Heart right ventricle (tissue), 16 donors: Measurements from ENCODE around the gene ZNF710. TPM values are rescaled to one million over a fixed set of nuclear protein-coding genes. Genes with fewer than 3 reads are reported as not detected.
A peak's percentile ranks its signal among the peaks of the same experiment; 100 is the strongest.

Source experiments
- ATAC-seq, 8 donors: fragments of 200-7000 bp; cut with Tn5 transposase; one replicate each; pipeline ENCODE4 v1.9.1; 2020; ENCODE audit warnings: mild to moderate bottlenecking in 8 of 8, moderate library complexity in 8 of 8, moderate number of reproducible peaks in 1 of 8
- DNase-seq, 2 donors: peaks; one replicate each; pipeline ENCODE4 v3.0.0-alpha.2; 2020
- H3K27ac ChIP-seq, 10 donors: fragments of 200-600 bp; sonication (generic) in 2 of 10; one replicate each; pipeline versions ENCODE4 v1.5.0 to v1.8.0; 2020 to 2022; ENCODE audit warnings: mild to moderate bottlenecking in 3 of 10
- H3K27me3 ChIP-seq, 7 donors: fragments of 200-600 bp; one replicate each; pipeline ENCODE4 v1.8.0; 2021 to 2022; ENCODE audit warnings: mild to moderate bottlenecking in 2 of 7
- H3K36me3 ChIP-seq, 9 donors: fragments of 200-600 bp; sonication (generic) in 1 of 9; one replicate each; pipeline versions ENCODE4 v1.5.0 to v1.8.0; 2020 to 2022; ENCODE audit warnings: mild to moderate bottlenecking in 2 of 9
- H3K4me1 ChIP-seq, 9 donors: fragments of 200-600 bp; sonication (generic) in 1 of 9; one replicate each; pipeline versions ENCODE4 v1.5.0 to v1.8.0; 2020 to 2022; ENCODE audit warnings: mild to moderate bottlenecking in 4 of 9
- H3K4me3 ChIP-seq, 10 donors: fragments of 200-600 bp; sonication (generic) in 2 of 10; one replicate each; pipeline versions ENCODE4 v1.5.0 to v1.8.0; 2020 to 2022; ENCODE audit warnings: mild to moderate bottlenecking in 7 of 10, moderate library complexity in 2 of 10
- H3K9me3 ChIP-seq, 11 donors: fragments of 200-600 bp in 10 of 11; sonication (generic) in 2 of 11; one replicate each; pipeline versions ENCODE4 v1.5.0 to v1.8.0; 2013 to 2022; ENCODE audit warnings: mild to moderate bottlenecking in 2 of 11, control low read depth in 1 of 11, moderate library complexity in 1 of 11
- WGBS, 2 donors: extraction: QIAGEN DNeasy Blood & Tissue Kit; methylation state at CpG; one replicate each; pipeline ENCODE4 v1.1.7; 2013; ENCODE audit warnings: inconsistent platforms in 1 of 2; 5-methylcytosine and 5-hydroxymethylcytosine counted together
- intact Hi-C, 10 donors: fragments of 100-400 bp; cut with DNase I; formaldehyde crosslinking; loops; one replicate each; pipeline versions ENCODE4 v1.11.1 to v1.14.2; 2022
- polyA plus RNA-seq, 2 donors: library from polyadenylated mRNA; stranded (reverse); fragments of 200-250 nt; gene quantifications; one replicate each; pipeline ENCODE4 v1.2.3, GENCODE V29; 2013
- total RNA-seq, 10 donors: library from RNA; stranded (reverse); fragmentation: NEBNext Ultra II Directional in 3 of 10; extraction: Animal tissue kit (Norgen Biotek cat#: 25700) in 3 of 10; gene quantifications; one replicate each; pipeline versions ENCODE4 v1.2.1 to v1.2.4, GENCODE V29; 2021 to 2023
- TF ChIP-seq, protein P1 (sequence below), 9 donors: fragments of 200-600 bp; sonication (generic) in 2 of 9; IDR thresholded peaks; one replicate each; pipeline versions ENCODE4 v1.5.0 to v1.8.0; 2021 to 2022; ENCODE audit warnings: antibody characterized with exemption in 9 of 9, mild to moderate bottlenecking in 5 of 9, moderate library complexity in 1 of 9
- donor health status: Arrhythmogenic right ventricular cardiomyopathy.
- donor health status: ischemic (EF 13 %, LVEDD 7.1; RV severe dilation, severe dysfunction).
- donor health status: healthy with polysubstance abuse.
- donor health status: DM: no; HTN: yes; CAD: no.
- donor health status: DM: no; HTN: no; CAD: no.
- donor health status: ischemic (EF 25% LVEDD 6.9; RV normal size, moderate dysfunction).
- donor health status: ischemic (EF 25% LVEDD 5.7; RV mildly dilated, moderate dysfunction).
- donor health status: healthy.
- donor health status: DM: yes; HTN: yes; CAD: no.
- donor health status: Ischemic cardiomyopathy.
- donor health status: ischemic (EF 35%, LVEDD 5.7; RV mildly dilated, moderate dysfunction).
- donor health status: nonischemic (EF 11% LVEDD 7.7; RV severe dilation, severe dysfunction).
- donor health status: DM: yes; HTN: yes; CAD: no.
- donor health status: PGD.
- donor health status: ischemic (EF 29% LVEDD 5.4; RV normal size, mild dysfunction).
- donor health status: nonischemic (EF 23%, LVEDD 6.1; RV moderate dilation, normal function).

The ZNF710 gene
- total and polyA plus RNA-seq, 12 donors, result 2.8 to 19.8 (median 3.9) TPM

GRCh38 chr15:90037511-90037860, 36.4 kb downstream of the ZNF710 start:
- intact Hi-C loops, result no loop called here
- H3K27me3 ChIP-seq, result no peaks in the 10 kb centered on the region
- peaks cover 8 to 82% (median 52%) of the 10 kb centered on the region in 9 donors for H3K4me1 ChIP-seq
- H3K4me3 ChIP-seq, result no peak overlapping the region
- H3K36me3 ChIP-seq, result no peaks in the 10 kb centered on the region
- TF ChIP-seq, protein P1, sequence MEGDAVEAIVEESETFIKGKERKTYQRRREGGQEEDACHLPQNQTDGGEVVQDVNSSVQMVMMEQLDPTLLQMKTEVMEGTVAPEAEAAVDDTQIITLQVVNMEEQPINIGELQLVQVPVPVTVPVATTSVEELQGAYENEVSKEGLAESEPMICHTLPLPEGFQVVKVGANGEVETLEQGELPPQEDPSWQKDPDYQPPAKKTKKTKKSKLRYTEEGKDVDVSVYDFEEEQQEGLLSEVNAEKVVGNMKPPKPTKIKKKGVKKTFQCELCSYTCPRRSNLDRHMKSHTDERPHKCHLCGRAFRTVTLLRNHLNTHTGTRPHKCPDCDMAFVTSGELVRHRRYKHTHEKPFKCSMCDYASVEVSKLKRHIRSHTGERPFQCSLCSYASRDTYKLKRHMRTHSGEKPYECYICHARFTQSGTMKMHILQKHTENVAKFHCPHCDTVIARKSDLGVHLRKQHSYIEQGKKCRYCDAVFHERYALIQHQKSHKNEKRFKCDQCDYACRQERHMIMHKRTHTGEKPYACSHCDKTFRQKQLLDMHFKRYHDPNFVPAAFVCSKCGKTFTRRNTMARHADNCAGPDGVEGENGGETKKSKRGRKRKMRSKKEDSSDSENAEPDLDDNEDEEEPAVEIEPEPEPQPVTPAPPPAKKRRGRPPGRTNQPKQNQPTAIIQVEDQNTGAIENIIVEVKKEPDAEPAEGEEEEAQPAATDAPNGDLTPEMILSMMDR (IDR thresholded peaks at IDR 0.05), result no peak
- peak overlapping the region in 3 of 10 donors; percentile 86 to 95 (median 87) for H3K27ac ChIP-seq
- DNase-seq (no peak), ATAC-seq (no peak)
- WGBS, 2 donors, result 71 to 82% methylated on average over 5 of the region's 5 CpGs
- no peaks in the 10 kb centered on the region for H3K9me3 ChIP-seq

GRCh38 chr15:90037961-90038631, 37.0 kb downstream of the ZNF710 start:
- DNase-seq (no peak), ATAC-seq (no peak)
- intact Hi-C loops, result no loop called here
- TF ChIP-seq, protein P1 (IDR thresholded peaks at IDR 0.05), result no peak
- Histone ChIP-seq H3K4me3 (no peak overlapping the region), H3K27ac (peak overlapping the region in 2 of 10 donors; percentile 87 to 95), H3K9me3 (no peaks in the 10 kb centered on the region), H3K4me1 (peaks cover 8 to 79% (median 52%) of the 10 kb centered on the region in 9 donors), H3K27me3 (no peaks in the 10 kb centered on the region), H3K36me3 (no peaks in the 10 kb centered on the region)
- WGBS, 2 donors, result 82 to 83% methylated on average over 14 of the region's 14 CpGs

- Histone ChIP-seq H3K27me3 (no peaks in the 10 kb centered on the region), H3K36me3 (no peaks in the 10 kb centered on the region), H3K4me1 (peaks cover 8 to 79% (median 48%) of the 10 kb centered on the region in 9 donors), H3K27ac (peak overlapping the region in 1 of 10 donors; percentile 65), H3K9me3 (no peaks in the 10 kb centered on the region), H3K4me3 (no peak overlapping the region)
- 89 to 92% methylated on average over 3 of the region's 3 CpGs for WGBS, 2 donors
- DNase-seq, result no peak
- intact Hi-C loops, result no loop called here
- TF ChIP-seq, protein P1 (IDR thresholded peaks at IDR 0.05), result no peak
- ATAC-seq, result no peak
Measured at GRCh38 chr15:90038632-90039095, 37.5 kb downstream of the ZNF710 start.

GRCh38 chr15:90039996-90040395, 38.9 kb downstream of the ZNF710 start:
- intact Hi-C loops, result no loop called here
- H3K27ac ChIP-seq, result peak overlapping the region in 1 of 10 donors; percentile 65
- no peaks in the 10 kb centered on the region for H3K9me3 ChIP-seq
- peaks cover 5 to 67% (median 36%) of the 10 kb centered on the region in 9 donors for H3K4me1 ChIP-seq
- no peak overlapping the region for H3K4me3 ChIP-seq
- TF ChIP-seq, protein P1 (IDR thresholded peaks at IDR 0.05), result no peak
- ATAC-seq, result no peak
- H3K27me3 ChIP-seq, result no peaks in the 10 kb centered on the region
- H3K36me3 ChIP-seq, result no peaks in the 10 kb centered on the region
- WGBS, 2 donors, result 58 to 60% methylated on average over 5 of the region's 5 CpGs
- DNase-seq, result no peak
